DOHH2 (cell line): ENCODE results near the gene ARHGAP6.

Source experiments
- H3F3A ChIP-seq: fragments of 200-600 bp; sonication (generic), shearing (Covaris generic); 2 replicates; pipeline ENCODE4 v1.6.0; 2016; ENCODE audit warnings: antibody characterized with exemption, mild to moderate bottlenecking; ENCODE audit not compliant: control insufficient read depth, insufficient read depth
- H3K27ac ChIP-seq: fragments of 200-600 bp; sonication (generic); 2 replicates; pipeline ENCODE4 v1.5.1; 2014; ENCODE audit warnings: low read depth, mild to moderate bottlenecking, low read length, moderate library complexity
- H3K27me3 ChIP-seq: fragments of 200-600 bp; sonication (generic); 2 replicates; pipeline ENCODE4 v1.6.1; 2014; ENCODE audit warnings: mild to moderate bottlenecking, low read length, mixed read lengths; ENCODE audit not compliant: control insufficient read depth
- H3K36me3 ChIP-seq: fragments of 200-600 bp; sonication (generic); 2 replicates; pipeline ENCODE4 v1.6.1; 2014; ENCODE audit warnings: mild to moderate bottlenecking, low read length, moderate library complexity, mixed read lengths; ENCODE audit not compliant: control insufficient read depth
- H3K4me1 ChIP-seq: fragments of 200-600 bp; sonication (generic); 2 replicates; pipeline ENCODE4 v1.6.1; 2014; ENCODE audit warnings: mild to moderate bottlenecking, low read length, mixed read lengths; ENCODE audit not compliant: control insufficient read depth
- H3K4me2 ChIP-seq: fragments of 200-600 bp; sonication (generic); 2 replicates; pipeline ENCODE4 v1.6.0; 2014; ENCODE audit warnings: mild to moderate bottlenecking, low read length, moderate library complexity
- H3K4me3 ChIP-seq: fragments of 200-600 bp; sonication (generic); 2 replicates; pipeline ENCODE4 v1.5.1; 2014; ENCODE audit warnings: mild to moderate bottlenecking, low read length, mixed read lengths
- H3K79me2 ChIP-seq: fragments of 200-600 bp; sonication (generic); 2 replicates; pipeline ENCODE4 v1.6.1; 2014; ENCODE audit warnings: mild to moderate bottlenecking, low read length, mixed read lengths; ENCODE audit not compliant: control insufficient read depth
- H3K9me2 ChIP-seq: fragments of 200-600 bp; sonication (generic); replicated peaks from 2 replicates; pipeline ENCODE4 v1.6.1; 2014; ENCODE audit warnings: mild to moderate bottlenecking, low read length, mixed read lengths; ENCODE audit not compliant: control insufficient read depth
- H3K9me3 ChIP-seq: fragments of 200-600 bp; sonication (generic); 2 replicates; pipeline ENCODE4 v1.6.1; 2014; ENCODE audit warnings: antibody characterized with exemption, low read length, mixed read lengths; ENCODE audit not compliant: control insufficient read depth, insufficient read depth
- H4K20me1 ChIP-seq: fragments of 200-600 bp; sonication (generic); 2 replicates; pipeline ENCODE4 v1.6.0; 2014; ENCODE audit warnings: low read depth, mild to moderate bottlenecking, antibody characterized with exemption, low read length, moderate library complexity; ENCODE audit not compliant: control insufficient read depth, insufficient read depth
- EZH2phosphoT487 ChIP-seq: fragments of 200-600 bp; sonication (generic); IDR thresholded peaks from 2 replicates; pipeline ENCODE4 v1.6.1; 2017; ENCODE audit warnings: borderline replicate concordance, mild to moderate bottlenecking, antibody characterized with exemption, low read length, moderate library complexity, mixed read lengths
- TF ChIP-seq, protein P1 (sequence below): fragments of 200-600 bp; sonication (generic); IDR thresholded peaks from one replicate; pipeline ENCODE4 v1.5.1; 2014; ENCODE audit warnings: antibody characterized with exemption, mild to moderate bottlenecking, low read depth, low read length; ENCODE audit not compliant: poor library complexity, severe bottlenecking

Gene ARHGAP6

GRCh38 chrX:11665168-11666111 lies at the start of gene ARHGAP6:
Gene ARHGAP6, minus strand, starts transcription at chrX:11665920. Its CDS starts 1,092 bp downstream, at chrX:11664828.
- H3K27me3 ChIP-seq = no peaks in the 10 kb centered on the region
- H3K4me3 ChIP-seq = no peak within 1 kb of the TSS
- no peak within 1 kb of the TSS for H3K4me2 ChIP-seq
- H3K4me1 ChIP-seq = no peaks in the 10 kb centered on the region
- no peaks in the 10 kb centered on the region for H3K79me2 ChIP-seq
- no peak for TF ChIP-seq EZH2phosphoT487
- TF ChIP-seq, protein P1, sequence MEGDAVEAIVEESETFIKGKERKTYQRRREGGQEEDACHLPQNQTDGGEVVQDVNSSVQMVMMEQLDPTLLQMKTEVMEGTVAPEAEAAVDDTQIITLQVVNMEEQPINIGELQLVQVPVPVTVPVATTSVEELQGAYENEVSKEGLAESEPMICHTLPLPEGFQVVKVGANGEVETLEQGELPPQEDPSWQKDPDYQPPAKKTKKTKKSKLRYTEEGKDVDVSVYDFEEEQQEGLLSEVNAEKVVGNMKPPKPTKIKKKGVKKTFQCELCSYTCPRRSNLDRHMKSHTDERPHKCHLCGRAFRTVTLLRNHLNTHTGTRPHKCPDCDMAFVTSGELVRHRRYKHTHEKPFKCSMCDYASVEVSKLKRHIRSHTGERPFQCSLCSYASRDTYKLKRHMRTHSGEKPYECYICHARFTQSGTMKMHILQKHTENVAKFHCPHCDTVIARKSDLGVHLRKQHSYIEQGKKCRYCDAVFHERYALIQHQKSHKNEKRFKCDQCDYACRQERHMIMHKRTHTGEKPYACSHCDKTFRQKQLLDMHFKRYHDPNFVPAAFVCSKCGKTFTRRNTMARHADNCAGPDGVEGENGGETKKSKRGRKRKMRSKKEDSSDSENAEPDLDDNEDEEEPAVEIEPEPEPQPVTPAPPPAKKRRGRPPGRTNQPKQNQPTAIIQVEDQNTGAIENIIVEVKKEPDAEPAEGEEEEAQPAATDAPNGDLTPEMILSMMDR = no peak
- no peaks in the 10 kb centered on the region for H4K20me1 ChIP-seq
- H3F3A ChIP-seq = no peaks in the 10 kb centered on the region
- no peak within 1 kb of the TSS for H3K27ac ChIP-seq
- no peaks in the 10 kb centered on the region for H3K9me3 ChIP-seq
- no peaks in the 10 kb centered on the region for H3K9me2 ChIP-seq
- no peaks in the 10 kb centered on the region for H3K36me3 ChIP-seq

- H3K4me3 ChIP-seq = no peak overlapping the region
- no peaks in the 10 kb centered on the region for H3K9me3 ChIP-seq
- no peaks in the 10 kb centered on the region for H3K4me1 ChIP-seq
- H4K20me1 ChIP-seq = no peaks in the 10 kb centered on the region
- TF ChIP-seq, protein P1 = no peak
- no peak for TF ChIP-seq EZH2phosphoT487
- H3K4me2 ChIP-seq = no peak overlapping the region
- no peaks in the 10 kb centered on the region for H3K9me2 ChIP-seq
- H3K79me2 ChIP-seq = no peaks in the 10 kb centered on the region
- no peaks in the 10 kb centered on the region for H3F3A ChIP-seq
- no peaks in the 10 kb centered on the region for H3K36me3 ChIP-seq
- no peak overlapping the region for H3K27ac ChIP-seq
- no peaks in the 10 kb centered on the region for H3K27me3 ChIP-seq
Observed at GRCh38 chrX:11704725-11705495, 39.2 kb upstream of the ARHGAP6 start.

DNA sequence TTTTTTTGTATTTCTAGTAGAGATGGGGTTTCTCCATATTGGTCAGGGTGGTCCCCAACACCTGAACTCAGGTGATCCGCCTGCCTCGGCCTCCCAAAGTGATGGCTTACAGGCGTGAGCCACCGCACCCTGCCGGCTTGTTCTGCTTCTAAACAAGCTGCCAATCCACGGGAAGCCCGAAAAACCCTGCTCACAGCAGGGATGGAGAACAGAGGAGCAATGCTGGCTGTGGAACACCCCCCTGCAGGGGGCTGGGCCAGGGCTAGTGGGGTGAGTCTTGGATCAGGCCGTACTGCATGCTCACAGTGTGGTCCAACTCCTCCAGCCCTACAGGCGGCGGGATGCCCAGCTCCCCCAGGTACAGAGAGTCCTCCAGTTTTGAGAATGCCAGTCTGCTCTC lies 38.1 kb upstream of the ARHGAP6 start:
- Histone ChIP-seq H3K27me3 (no peaks in the 10 kb centered on the region), H4K20me1 (no peaks in the 10 kb centered on the region), H3K4me1 (no peaks in the 10 kb centered on the region), H3K4me2 (no peak overlapping the region), H3K36me3 (no peaks in the 10 kb centered on the region), H3K9me3 (no peaks in the 10 kb centered on the region), H3K9me2 (no peaks in the 10 kb centered on the region), H3K4me3 (no peak overlapping the region), H3K79me2 (no peaks in the 10 kb centered on the region), H3K27ac (no peak overlapping the region), H3F3A (no peaks in the 10 kb centered on the region)
- TF ChIP-seq EZH2phosphoT487 = no peak
